ENCODE data around the gene SAMMSON.

GRCh38 chr3:70061096-70061495, 61.6 kb downstream of the SAMMSON start:
- TF ChIP-seq CTCF (optimal IDR thresholded peaks at IDR 0.05 in 1 of 3, IDR thresholded peaks at IDR 0.05 in 1 of 3, conservative IDR thresholded peaks at IDR 0.05 in 1 of 3; ENCODE audit: extremely low read depth in 1 of 3, insufficient read depth in 2 of 3, low read length in 3 of 3) (no peak), EZH2 (IDR thresholded peaks at IDR 0.05; ENCODE audit: low read length) (no peak)

All from keratinocyte (primary cell).